ENCODE results near the gene CD3D. TPM values are rescaled to one million over a fixed set of nuclear protein-coding genes. Genes with fewer than 3 reads are reported as not detected.

CD3D gene
- not detected in 3 replicates for total RNA-seq

GRCh38 chr11:118342503-118343161, at the start of gene CD3D:
Gene CD3D (minus strand): TSS chr11:118342705. CDS start chr11:118342607, 98 bp downstream.
- no peak for TF ChIP-seq CTCF (IDR thresholded peaks at IDR 0.05; ENCODE audit: unreplicated experiment)
- no peak for DNase-seq (ENCODE audit: low spot score in 2 of 2, unreplicated experiment in 2 of 2)
- Mint-ChIP-seq H3K36me3 (no peaks in the 10 kb centered on the region), H3K9me3 (no peaks in the 10 kb centered on the region), H3K27ac (no peak within 1 kb of the TSS), H3K27me3 (ENCODE audit: low read depth) (peaks cover 76% of the 10 kb centered on the region), H3K4me1 (no peaks in the 10 kb centered on the region), H3K4me3 (no peak within 1 kb of the TSS)

DNA sequence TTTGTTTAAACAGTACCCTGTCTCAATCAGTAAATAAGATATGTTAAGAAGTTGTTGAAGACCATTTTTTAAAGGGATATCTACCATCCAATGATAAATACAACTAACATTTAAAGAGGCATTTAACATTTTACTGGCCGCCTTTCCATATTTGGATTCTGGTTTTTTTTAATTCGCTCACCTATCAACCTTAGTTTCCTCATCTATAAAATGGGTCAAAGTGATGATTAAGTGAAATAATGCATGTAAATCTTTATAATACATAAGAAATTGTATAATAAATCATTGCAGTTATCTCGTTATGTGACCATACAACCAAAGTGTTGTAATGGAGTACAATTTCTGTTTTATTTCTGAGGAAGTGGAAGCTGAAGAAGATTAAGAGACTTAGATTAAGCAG, 41.2 kb upstream of the CD3D start:
- no peak for DNase-seq (ENCODE audit: low spot score in 2 of 2, unreplicated experiment in 2 of 2)
- TF ChIP-seq CTCF (IDR thresholded peaks at IDR 0.05; ENCODE audit: unreplicated experiment) = no peak
- no peak overlapping the region for H3K27ac Mint-ChIP-seq
- no peak overlapping the region for H3K4me3 Mint-ChIP-seq
- H3K27me3 Mint-ChIP-seq (ENCODE audit: low read depth) = no peaks in the 10 kb centered on the region
- H3K9me3 Mint-ChIP-seq = no peaks in the 10 kb centered on the region
- H3K4me1 Mint-ChIP-seq = no peaks in the 10 kb centered on the region
- H3K36me3 Mint-ChIP-seq = peaks cover 32% of the 10 kb centered on the region

DNA sequence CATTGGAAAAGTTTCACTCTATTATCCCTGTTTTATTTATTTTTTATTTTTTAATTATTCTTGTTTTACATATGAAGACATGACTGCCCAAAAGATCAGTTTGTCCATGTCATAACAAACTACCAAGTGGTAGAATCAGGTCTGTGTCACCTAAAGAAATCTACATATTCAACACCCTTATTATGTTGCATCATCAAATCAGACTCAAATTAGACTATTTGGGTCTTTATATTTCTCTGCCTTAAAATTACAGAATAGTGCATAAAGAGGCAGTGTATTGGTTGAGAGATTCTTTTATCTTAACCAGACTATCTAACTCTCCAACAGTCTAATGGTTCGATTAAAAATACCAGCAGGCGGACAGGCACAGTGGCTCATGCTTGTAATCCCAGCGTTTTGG, 40.4 kb upstream of the CD3D start:
- no peak overlapping the region for H3K27ac Mint-ChIP-seq
- no peaks in the 10 kb centered on the region for H3K4me1 Mint-ChIP-seq
- H3K9me3 Mint-ChIP-seq = no peaks in the 10 kb centered on the region
- no peak overlapping the region for H3K4me3 Mint-ChIP-seq
- H3K27me3 Mint-ChIP-seq (ENCODE audit: low read depth) = no peaks in the 10 kb centered on the region
- peaks cover 32% of the 10 kb centered on the region for H3K36me3 Mint-ChIP-seq
- DNase-seq (ENCODE audit: low spot score in 2 of 2, unreplicated experiment in 2 of 2) = no peak
- no peak for TF ChIP-seq CTCF (IDR thresholded peaks at IDR 0.05; ENCODE audit: unreplicated experiment)

DNA sequence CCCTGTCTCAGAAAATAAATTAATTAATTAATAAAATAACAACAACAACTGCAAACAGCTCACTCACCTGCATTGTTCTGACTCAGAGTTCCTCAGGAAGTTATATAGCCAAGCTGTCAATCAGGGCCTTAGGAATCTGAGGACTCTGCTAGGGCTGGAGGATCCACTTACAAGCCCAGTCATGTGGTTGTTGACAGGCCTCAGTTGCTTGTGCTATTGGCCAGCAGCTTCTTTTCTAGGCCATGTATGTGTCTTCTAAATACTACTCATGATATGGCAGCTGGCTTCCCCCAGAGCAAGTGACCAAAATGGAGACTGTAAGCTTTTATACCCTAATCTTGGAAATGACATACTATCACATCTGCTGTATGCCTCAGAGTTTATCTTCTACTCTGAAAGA, 38.1 kb upstream of the CD3D start:
- Mint-ChIP-seq H3K27ac (no peak overlapping the region), H3K9me3 (no peaks in the 10 kb centered on the region), H3K27me3 (ENCODE audit: low read depth) (no peaks in the 10 kb centered on the region), H3K4me1 (no peaks in the 10 kb centered on the region), H3K36me3 (peaks cover 36% of the 10 kb centered on the region), H3K4me3 (no peak overlapping the region)
- no peak for DNase-seq (ENCODE audit: low spot score in 2 of 2, unreplicated experiment in 2 of 2)
- no peak for TF ChIP-seq CTCF (IDR thresholded peaks at IDR 0.05; ENCODE audit: unreplicated experiment)

- no peak for TF ChIP-seq CTCF (IDR thresholded peaks at IDR 0.05; ENCODE audit: unreplicated experiment)
- DNase-seq (ENCODE audit: low spot score in 2 of 2, unreplicated experiment in 2 of 2) = no peak
- H3K36me3 Mint-ChIP-seq = peaks cover 41% of the 10 kb centered on the region
- no peaks in the 10 kb centered on the region for H3K9me3 Mint-ChIP-seq
- no peak overlapping the region for H3K27ac Mint-ChIP-seq
- H3K27me3 Mint-ChIP-seq (ENCODE audit: low read depth) = no peaks in the 10 kb centered on the region
- no peak overlapping the region for H3K4me3 Mint-ChIP-seq
- H3K4me1 Mint-ChIP-seq = no peaks in the 10 kb centered on the region
Measured at GRCh38 chr11:118379497-118379896, 37.0 kb upstream of the CD3D start.

DNA sequence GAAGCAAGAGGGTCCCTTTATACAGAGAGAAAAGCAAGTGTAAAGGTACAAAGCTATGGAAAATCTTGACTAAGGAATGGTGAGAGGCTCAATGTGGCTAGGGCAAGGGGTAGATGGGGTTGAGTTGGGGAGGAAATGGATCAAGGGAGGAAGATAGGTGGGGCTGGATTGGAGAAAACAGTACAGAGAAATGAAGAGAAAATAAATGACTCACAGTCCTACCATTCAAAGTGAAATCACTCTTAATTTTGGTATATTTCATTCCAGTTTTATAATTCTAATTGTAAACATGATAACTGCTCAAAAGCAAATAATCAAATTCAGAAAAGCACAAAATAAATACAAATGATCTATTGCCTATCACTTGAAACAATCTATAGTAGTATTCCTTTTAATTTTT, 33.5 kb upstream of the CD3D start:
- Mint-ChIP-seq H3K4me1 (no peaks in the 10 kb centered on the region), H3K27me3 (ENCODE audit: low read depth) (no peaks in the 10 kb centered on the region), H3K9me3 (no peaks in the 10 kb centered on the region), H3K27ac (no peak overlapping the region), H3K36me3 (peaks cover 46% of the 10 kb centered on the region), H3K4me3 (no peak overlapping the region)
- no peak for DNase-seq (ENCODE audit: low spot score in 2 of 2, unreplicated experiment in 2 of 2)
- TF ChIP-seq CTCF (IDR thresholded peaks at IDR 0.05; ENCODE audit: unreplicated experiment) = no peak
